Measurements from ENCODE around the gene C9.
"Not testable (repeated sequence)": the region's sequence is repeated elsewhere in the genome, so short reads cannot be mapped to it uniquely, and the experiment has no call there.

The C9 gene

GRCh38 chr5:39405083-39405843 lies 41.0 kb upstream of the C9 start:
- no peak for TF ChIP-seq CTCF (IDR thresholded peaks at IDR 0.05; ENCODE audit: extremely low read depth, insufficient read depth, missing control alignments)
- in situ Hi-C loops (cut with MboI; ENCODE audit: low pct_unique_long_range_greater_than_20kb, low sequenced_read_pairs, unreplicated experiment) = no loop called here
- DNase-seq (ENCODE audit: low spot score) = no peak

GRCh38 chr5:39403761-39404160 lies 39.5 kb upstream of the C9 start:
- DNase-seq (ENCODE audit: low spot score); in situ Hi-C loops (cut with MboI; ENCODE audit: low pct_unique_long_range_greater_than_20kb, low sequenced_read_pairs, unreplicated experiment): not testable (repeated sequence)

GRCh38 chr5:39402140-39402539 lies 37.8 kb upstream of the C9 start:
- DNase-seq (ENCODE audit: low spot score); in situ Hi-C loops (cut with MboI; ENCODE audit: low pct_unique_long_range_greater_than_20kb, low sequenced_read_pairs, unreplicated experiment): not testable (repeated sequence)

GRCh38 chr5:39400713-39401578 lies 36.7 kb upstream of the C9 start:
- in situ Hi-C loops (cut with MboI; ENCODE audit: low pct_unique_long_range_greater_than_20kb, low sequenced_read_pairs, unreplicated experiment) = no loop called here
- no peak for TF ChIP-seq CTCF (IDR thresholded peaks at IDR 0.05; ENCODE audit: extremely low read depth, insufficient read depth, missing control alignments)
- no peak for DNase-seq (ENCODE audit: low spot score)

- DNase-seq (ENCODE audit: low spot score) = no peak
- in situ Hi-C loops (cut with MboI; ENCODE audit: low pct_unique_long_range_greater_than_20kb, low sequenced_read_pairs, unreplicated experiment) = loop anchor here (25.0 kb wide), 1 partner anchor 138 kb away; no protein-coding TSS in a partner anchor
- no peak for TF ChIP-seq CTCF (IDR thresholded peaks at IDR 0.05; ENCODE audit: extremely low read depth, insufficient read depth, missing control alignments)
These were observed 35.1 kb upstream of the C9 start for GRCh38 chr5:39399135-39400036.

GRCh38 chr5:39396843-39397242 lies 32.5 kb upstream of the C9 start:
- DNase-seq (ENCODE audit: low spot score) = no peak
- TF ChIP-seq CTCF (IDR thresholded peaks at IDR 0.05; ENCODE audit: extremely low read depth, insufficient read depth, missing control alignments) = no peak
- in situ Hi-C loops (cut with MboI; ENCODE audit: low pct_unique_long_range_greater_than_20kb, low sequenced_read_pairs, unreplicated experiment) = loop anchor here (25.0 kb wide), 1 partner anchor 140 kb away; no protein-coding TSS in a partner anchor

- in situ Hi-C loops (cut with MboI; ENCODE audit: low pct_unique_long_range_greater_than_20kb, low sequenced_read_pairs, unreplicated experiment) = loop anchor here (25.0 kb wide), 1 partner anchor 142 kb away; no protein-coding TSS in a partner anchor
- no peak for TF ChIP-seq CTCF (IDR thresholded peaks at IDR 0.05; ENCODE audit: extremely low read depth, insufficient read depth, missing control alignments)
- no peak for DNase-seq (ENCODE audit: low spot score)
These were observed 31.2 kb upstream of the C9 start for GRCh38 chr5:39395521-39395920.

All from GM13977 (cell line).